ENCODE measurements around the gene CDK5R2.

DNA sequence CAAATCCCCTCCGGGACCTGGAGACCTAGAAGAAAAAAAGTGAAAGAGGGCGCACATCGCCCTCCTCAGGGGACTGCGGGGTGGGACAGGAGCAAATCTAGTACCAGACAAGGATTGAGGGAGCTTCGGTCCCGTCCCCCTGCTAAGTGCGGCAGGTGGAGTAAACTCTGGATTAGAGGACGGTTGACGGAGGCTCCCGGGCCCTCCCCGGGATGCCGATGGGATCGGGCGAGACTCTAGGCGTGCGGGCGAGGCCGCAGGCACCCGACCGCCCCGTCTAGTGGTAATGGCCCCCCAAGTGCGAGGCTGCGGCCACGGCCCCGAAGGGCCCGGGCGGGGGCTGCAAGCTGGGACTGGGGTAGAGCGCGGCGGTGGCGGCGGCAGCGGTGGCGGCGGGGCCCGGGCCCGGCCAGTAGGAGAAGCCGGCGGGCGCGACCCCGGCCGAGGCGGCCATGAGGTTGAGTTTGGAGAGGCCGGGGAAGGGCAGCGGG lies 22.0 kb downstream of the CDK5R2 start:
- TF ChIP-seq GATA3 (IDR thresholded peaks at IDR 0.05; ENCODE audit: low read depth, low read length) (no peak), GATA2 (IDR thresholded peaks at IDR 0.05; ENCODE audit: low read depth, low read length) (no peak)
